SH-SY5Y (cell line): ENCODE results near the gene CD82.

Experiments used
- GATA2 ChIP-seq: IDR thresholded peaks from 2 replicates; pipeline ENCODE4 v1.6.1; 2011; ENCODE audit warnings: mild to moderate bottlenecking, low read depth, low read length
- GATA3 ChIP-seq: IDR thresholded peaks from 2 replicates; pipeline ENCODE4 v1.6.1; 2011; ENCODE audit warnings: low read depth, mild to moderate bottlenecking, low read length, moderate library complexity

The CD82 gene

GRCh38 chr11:44530413-44531115, 34.9 kb upstream of the CD82 start:
- TF ChIP-seq GATA2, result no peak
- no peak for TF ChIP-seq GATA3

- TF ChIP-seq GATA3 (no peak), GATA2 (no peak)
Measured at GRCh38 chr11:44531116-44531504, 34.4 kb upstream of the CD82 start.

GRCh38 chr11:44531636-44532035, 33.8 kb upstream of the CD82 start:
- no peak for TF ChIP-seq GATA3
- TF ChIP-seq GATA2, result no peak

GRCh38 chr11:44532809-44533208, 32.7 kb upstream of the CD82 start:
- TF ChIP-seq GATA3, result no peak
- no peak for TF ChIP-seq GATA2

GRCh38 chr11:44533921-44534711, 31.3 kb upstream of the CD82 start:
- TF ChIP-seq GATA2, result no peak
- no peak for TF ChIP-seq GATA3

GRCh38 chr11:44535191-44535980, 30.1 kb upstream of the CD82 start:
- no peak for TF ChIP-seq GATA3
- TF ChIP-seq GATA2, result no peak

- no peak for TF ChIP-seq GATA3
- TF ChIP-seq GATA2, result no peak
Measured at GRCh38 chr11:44536788-44537516, 28.5 kb upstream of the CD82 start.

GRCh38 chr11:44537679-44538078, 27.8 kb upstream of the CD82 start:
- TF ChIP-seq GATA2, result no peak
- TF ChIP-seq GATA3, result no peak

GRCh38 chr11:44538375-44539054, 26.9 kb upstream of the CD82 start:
- TF ChIP-seq GATA3 (no peak), GATA2 (no peak)

GRCh38 chr11:44539971-44540370, 25.5 kb upstream of the CD82 start:
- no peak for TF ChIP-seq GATA3
- no peak for TF ChIP-seq GATA2

GRCh38 chr11:44540667-44541066, 24.8 kb upstream of the CD82 start:
- no peak for TF ChIP-seq GATA3
- TF ChIP-seq GATA2, result no peak

GRCh38 chr11:44542372-44542771, 23.1 kb upstream of the CD82 start:
- no peak for TF ChIP-seq GATA2
- no peak for TF ChIP-seq GATA3

GRCh38 chr11:44548032-44548695, 17.3 kb upstream of the CD82 start:
- no peak for TF ChIP-seq GATA2
- no peak for TF ChIP-seq GATA3

- TF ChIP-seq GATA2, result no peak
- TF ChIP-seq GATA3, result no peak
Measured at GRCh38 chr11:44550123-44550522, 15.3 kb upstream of the CD82 start.
